Measurements from ENCODE around the gene JCAD. TPM values are rescaled to one million over a fixed set of nuclear protein-coding genes. Genes with fewer than 3 reads are reported as not detected.

The JCAD gene
- total and polyA plus RNA-seq, 10 of the 15 experiments (the other 5 are each of a cell fraction or from before 2014, with no cell fraction given): 0.28 TPM; not detected in 9

DNA sequence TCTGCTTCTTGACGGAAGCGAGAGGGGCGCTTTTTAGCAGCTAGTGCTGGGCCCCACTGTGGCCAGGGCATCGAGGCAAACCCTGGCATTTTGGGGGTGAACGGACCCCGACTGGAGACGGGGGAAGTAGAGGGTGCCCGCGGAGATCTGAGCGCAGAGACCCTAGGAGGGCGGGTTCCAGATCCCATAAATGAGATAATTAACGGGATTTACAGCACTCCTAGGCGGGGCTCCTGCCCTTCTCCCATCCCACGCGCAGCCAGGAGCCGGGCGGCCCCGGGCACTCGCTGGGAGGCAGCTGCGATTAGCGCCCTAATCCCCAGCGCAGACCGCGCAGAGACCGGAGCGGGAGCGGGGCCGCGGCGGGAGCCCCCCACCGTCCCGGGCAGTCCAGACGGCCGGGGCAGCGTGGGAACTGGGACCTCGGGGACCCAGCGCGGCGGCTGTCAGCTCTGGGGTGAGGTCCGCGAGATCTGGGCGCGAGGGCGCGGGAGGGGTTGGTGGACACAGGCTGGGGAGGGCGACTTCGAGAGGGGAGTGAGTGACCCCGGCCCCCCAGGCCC lies 735 bp downstream of the JCAD start:
- H3K4me3 ChIP-seq: no peak overlapping the region
- H4K20me1 ChIP-seq (ENCODE audit: control insufficient read depth, insufficient read depth): no peaks in the 10 kb centered on the region
- in situ Hi-C loops (cut with MboI) (no loop called here), intact Hi-C loops (cut with micrococcal nuclease; ENCODE audit: unreplicated experiment) (no loop called here)
- no peaks in the 10 kb centered on the region for H3K36me3 ChIP-seq (ENCODE audit: control insufficient read depth in 2 of 2, insufficient read depth in 2 of 2, low read length in 1 of 2)
- H2AFZ ChIP-seq (ENCODE audit: control insufficient read depth, low read depth, low read length): no peak overlapping the region
- SMC1A ChIA-PET (ENCODE audit: uncharacterized antibody, unreplicated experiment): no interaction called here
- no peak overlapping the region for H3K9ac ChIP-seq (ENCODE audit: control insufficient read depth, insufficient read depth, low read length)
- no peaks in the 10 kb centered on the region for H3K4me1 ChIP-seq (ENCODE audit: control insufficient read depth, insufficient read depth, low read length)
- H3K4me2 ChIP-seq (ENCODE audit: control insufficient read depth, insufficient read depth): no peak overlapping the region
- no TSS peak for BruUV-seq (replicated peaks)
- 57% methylated on average over 36 of the region's 48 CpGs for whole genome bisulfite sequencing (ENCODE audit: insufficient coverage, insufficient replicate concordance, low lambda C conversion rate, missing lambda C conversion rate)
- no peak overlapping the region for H3K27ac ChIP-seq (ENCODE audit: control insufficient read depth, insufficient read depth)
- H3K79me2 ChIP-seq (ENCODE audit: control insufficient read depth, insufficient read depth, low read length): no peaks in the 10 kb centered on the region
- peaks cover 5 to 8% of the 10 kb centered on the region in 2 experiments for H3K27me3 ChIP-seq (replicated peaks in 1 of 2; ENCODE audit: control insufficient read depth in 2 of 2, insufficient read depth in 2 of 2, low read length in 1 of 2)
- DNase-seq (ENCODE audit: low read depth, low spot score): no peak
- POLR2A ChIA-PET: no interaction called here
- FAIRE-seq: no peak
- no peaks in the 10 kb centered on the region for H3K9me3 ChIP-seq (replicated peaks; ENCODE audit: control insufficient read depth, insufficient read depth, low read length)
- RAD21 ChIA-PET (ENCODE audit: unreplicated experiment): no interaction called here
- ATAC-seq: no peak
- CTCF ChIA-PET: no interaction called here
- TF ChIP-seq, protein P1, sequence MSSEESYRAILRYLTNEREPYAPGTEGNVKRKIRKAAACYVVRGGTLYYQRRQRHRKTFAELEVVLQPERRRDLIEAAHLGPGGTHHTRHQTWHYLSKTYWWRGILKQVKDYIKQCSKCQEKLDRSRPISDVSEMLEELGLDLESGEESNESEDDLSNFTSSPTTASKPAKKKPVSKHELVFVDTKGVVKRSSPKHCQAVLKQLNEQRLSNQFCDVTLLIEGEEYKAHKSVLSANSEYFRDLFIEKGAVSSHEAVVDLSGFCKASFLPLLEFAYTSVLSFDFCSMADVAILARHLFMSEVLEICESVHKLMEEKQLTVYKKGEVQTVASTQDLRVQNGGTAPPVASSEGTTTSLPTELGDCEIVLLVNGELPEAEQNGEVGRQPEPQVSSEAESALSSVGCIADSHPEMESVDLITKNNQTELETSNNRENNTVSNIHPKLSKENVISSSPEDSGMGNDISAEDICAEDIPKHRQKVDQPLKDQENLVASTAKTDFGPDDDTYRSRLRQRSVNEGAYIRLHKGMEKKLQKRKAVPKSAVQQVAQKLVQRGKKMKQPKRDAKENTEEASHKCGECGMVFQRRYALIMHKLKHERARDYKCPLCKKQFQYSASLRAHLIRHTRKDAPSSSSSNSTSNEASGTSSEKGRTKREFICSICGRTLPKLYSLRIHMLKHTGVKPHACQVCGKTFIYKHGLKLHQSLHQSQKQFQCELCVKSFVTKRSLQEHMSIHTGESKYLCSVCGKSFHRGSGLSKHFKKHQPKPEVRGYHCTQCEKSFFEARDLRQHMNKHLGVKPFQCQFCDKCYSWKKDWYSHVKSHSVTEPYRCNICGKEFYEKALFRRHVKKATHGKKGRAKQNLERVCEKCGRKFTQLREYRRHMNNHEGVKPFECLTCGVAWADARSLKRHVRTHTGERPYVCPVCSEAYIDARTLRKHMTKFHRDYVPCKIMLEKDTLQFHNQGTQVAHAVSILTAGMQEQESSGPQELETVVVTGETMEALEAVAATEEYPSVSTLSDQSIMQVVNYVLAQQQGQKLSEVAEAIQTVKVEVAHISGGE (CRISPR knock-in tag; IDR thresholded peaks at IDR 0.05): no peak
- TF ChIP-seq, protein P2, sequence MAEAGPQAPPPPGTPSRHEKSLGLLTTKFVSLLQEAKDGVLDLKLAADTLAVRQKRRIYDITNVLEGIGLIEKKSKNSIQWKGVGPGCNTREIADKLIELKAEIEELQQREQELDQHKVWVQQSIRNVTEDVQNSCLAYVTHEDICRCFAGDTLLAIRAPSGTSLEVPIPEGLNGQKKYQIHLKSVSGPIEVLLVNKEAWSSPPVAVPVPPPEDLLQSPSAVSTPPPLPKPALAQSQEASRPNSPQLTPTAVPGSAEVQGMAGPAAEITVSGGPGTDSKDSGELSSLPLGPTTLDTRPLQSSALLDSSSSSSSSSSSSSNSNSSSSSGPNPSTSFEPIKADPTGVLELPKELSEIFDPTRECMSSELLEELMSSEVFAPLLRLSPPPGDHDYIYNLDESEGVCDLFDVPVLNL (IDR thresholded peaks at IDR 0.05; ENCODE audit: low read depth, low read length): no peak
- TF ChIP-seq, protein P3, sequence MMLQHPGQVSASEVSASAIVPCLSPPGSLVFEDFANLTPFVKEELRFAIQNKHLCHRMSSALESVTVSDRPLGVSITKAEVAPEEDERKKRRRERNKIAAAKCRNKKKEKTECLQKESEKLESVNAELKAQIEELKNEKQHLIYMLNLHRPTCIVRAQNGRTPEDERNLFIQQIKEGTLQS (IDR thresholded peaks at IDR 0.05; ENCODE audit: borderline replicate concordance, extremely low read depth, low read depth, low read length): no peak
- TF ChIP-seq MTA3 (IDR thresholded peaks at IDR 0.05; ENCODE audit: borderline replicate concordance, low read length): no peak
- TF ChIP-seq GABPA (IDR thresholded peaks at IDR 0.05; ENCODE audit: low read depth): no peak
- TF ChIP-seq TCF12 (IDR thresholded peaks at IDR 0.05; ENCODE audit: low read depth, low read length): no peak

Data from GM12878 (cell line).